ENCODE data around the gene RNF32. TPM values are rescaled to one million over a fixed set of nuclear protein-coding genes. Genes with fewer than 3 reads are reported as not detected.

Gene RNF32
- polyA plus RNA-seq (2013, experiment 1 of 2; ENCODE audit: insufficient read length): 0.80 TPM
- polyA plus RNA-seq (2013, experiment 2 of 2; ENCODE audit: insufficient read length): 1.2 TPM

DNA sequence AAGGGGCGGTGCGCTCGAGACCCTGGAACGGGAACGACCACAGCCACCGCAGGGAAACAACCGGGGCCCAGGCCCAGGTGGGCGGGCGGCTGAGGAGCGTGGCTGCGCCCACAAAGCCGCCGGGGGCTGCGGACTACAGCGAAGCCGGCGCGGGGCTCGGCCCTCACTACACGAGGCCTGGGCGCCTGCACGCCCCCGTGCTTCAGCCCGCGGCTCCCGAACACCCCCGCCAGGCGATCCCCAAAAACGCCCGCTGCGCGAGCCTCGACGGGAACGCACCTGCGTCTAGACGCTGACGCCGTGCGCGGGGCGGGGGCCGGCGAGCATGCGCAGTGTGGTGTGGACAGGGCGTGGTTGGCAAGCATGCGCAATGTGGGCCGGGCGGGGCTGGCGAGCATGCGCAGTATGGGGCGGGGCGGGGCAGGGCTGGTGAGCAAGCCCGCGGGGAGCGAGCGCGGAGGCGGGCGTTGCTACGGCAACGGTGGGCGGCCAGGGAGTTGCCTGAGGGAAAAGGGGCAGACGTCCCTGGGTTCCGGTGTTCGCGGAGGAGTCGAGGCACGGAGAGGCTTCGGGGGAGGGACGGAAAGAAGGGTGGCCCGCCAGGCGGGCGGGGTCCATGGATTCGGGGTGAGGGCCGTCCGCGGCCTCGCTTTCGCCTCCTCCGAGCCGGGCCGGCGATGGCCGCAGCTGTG, at the start of gene RNF32:
TSS of gene RNF32 (plus strand) at position 518 of the 692 bp plus-strand sequence. CDS start 3,104 bp downstream, outside the sequence.
- DNase-seq: peak; percentile 90

DNA sequence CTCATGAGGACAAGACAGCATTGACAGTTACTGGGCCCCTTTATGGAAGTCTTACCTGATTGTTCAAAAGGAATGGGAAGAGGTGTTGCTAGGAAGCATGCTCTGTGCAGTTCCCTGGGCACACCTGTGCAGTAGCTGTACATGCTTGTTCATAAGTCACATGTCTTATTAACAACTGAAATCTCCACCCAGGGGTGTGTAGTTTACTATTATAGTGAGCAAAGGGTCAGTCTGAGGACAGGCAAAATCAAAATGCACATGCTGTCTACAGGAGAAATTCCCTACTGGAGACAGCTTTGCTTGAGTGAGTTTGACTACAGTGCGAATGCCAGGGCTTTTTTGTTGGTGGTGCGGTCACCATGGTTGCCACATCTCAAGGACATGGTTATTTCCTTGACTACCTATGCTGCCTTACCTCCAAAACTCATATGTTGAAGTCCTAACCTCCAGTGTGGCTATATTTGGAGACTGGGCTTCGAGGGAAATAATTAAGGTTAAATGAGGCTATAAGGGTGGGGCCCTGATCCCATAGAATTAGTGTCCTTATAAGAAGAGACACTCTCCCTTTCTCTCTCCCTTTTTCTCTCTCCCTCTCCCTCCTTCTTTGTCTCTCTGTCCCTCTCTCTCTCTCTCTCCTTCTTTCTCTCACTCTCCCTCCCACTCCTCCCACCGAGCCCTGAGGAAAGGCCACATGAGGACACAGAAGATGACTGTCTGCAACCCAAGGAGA, 48.3 kb upstream of the RNF32 start:
- DNase-seq: no peak

DNA sequence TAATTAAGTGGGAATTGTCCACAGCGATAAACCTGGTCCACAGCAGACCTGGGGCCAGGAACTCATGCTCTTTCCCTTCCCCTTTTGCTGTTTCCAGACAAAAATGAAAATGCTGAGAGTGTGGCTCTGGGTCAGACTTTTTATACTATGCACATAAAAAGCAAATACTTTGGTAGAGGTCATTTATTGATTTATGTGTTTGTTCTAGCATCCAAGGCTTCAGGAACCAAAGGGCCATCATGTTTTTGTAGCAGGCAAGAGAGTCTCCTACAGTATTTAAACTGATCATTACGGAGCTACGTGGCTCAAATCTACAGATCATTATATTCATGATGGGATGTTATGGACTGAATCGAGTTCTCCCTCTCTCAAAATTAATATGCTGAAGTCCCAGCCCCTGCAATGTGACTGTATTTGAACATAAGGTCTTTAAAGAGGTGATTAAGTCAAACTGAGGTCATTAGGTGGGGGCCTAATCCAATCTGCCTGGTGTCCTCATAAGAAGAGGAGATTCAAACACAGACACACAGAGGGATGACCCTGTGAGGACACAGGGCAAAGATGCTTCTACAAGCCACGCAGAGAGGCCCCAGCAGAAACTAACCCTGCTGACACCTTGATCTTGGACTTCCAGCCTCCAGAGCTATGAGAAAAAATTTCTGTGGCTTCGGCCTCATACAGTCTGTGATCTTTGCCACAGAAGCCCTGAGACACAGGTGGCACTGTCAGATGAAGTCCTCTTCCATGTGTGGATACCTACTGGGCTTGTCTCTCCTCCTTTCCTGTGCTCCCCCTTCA, 46.1 kb upstream of the RNF32 start:
- no peak for DNase-seq

DNA sequence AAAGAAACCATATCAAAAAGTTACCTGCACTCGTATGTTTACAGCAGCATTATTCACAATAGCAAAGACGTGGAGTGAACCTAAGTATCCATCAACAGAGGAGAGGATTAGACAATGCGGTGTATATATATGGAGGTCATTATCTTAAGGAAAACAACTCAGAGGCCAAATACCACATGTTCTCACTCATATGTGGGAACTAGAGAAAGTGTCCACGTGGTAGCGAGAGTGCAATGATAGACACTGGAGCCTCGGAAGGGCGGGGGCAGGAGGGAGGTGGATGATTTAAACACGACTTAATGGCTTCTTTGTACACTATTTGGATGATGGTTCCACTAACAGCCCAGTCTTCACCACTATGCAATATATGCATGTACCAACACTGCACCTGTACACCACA, 40.1 kb upstream of the RNF32 start:
- no peak for DNase-seq

DNA sequence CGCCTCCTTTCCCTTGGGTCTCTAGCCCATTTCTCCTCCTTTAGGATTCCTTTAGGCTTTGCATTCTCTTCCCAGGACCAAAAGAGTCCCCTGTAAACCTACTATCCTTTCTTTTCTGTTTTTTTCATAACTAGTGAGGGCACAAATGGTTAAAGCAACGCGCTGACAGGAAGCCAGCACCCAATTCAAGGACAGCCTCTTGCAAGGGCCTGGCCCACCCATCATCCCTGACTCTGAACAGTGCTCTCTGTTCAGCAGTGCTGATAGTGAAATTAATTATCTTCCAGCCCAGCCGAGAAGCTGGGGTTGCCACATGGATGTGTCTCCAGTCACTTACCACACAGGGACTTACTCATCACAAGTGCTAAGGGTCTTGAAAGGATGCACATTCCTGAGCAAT, 38.3 kb upstream of the RNF32 start:
- no peak for DNase-seq

DNA sequence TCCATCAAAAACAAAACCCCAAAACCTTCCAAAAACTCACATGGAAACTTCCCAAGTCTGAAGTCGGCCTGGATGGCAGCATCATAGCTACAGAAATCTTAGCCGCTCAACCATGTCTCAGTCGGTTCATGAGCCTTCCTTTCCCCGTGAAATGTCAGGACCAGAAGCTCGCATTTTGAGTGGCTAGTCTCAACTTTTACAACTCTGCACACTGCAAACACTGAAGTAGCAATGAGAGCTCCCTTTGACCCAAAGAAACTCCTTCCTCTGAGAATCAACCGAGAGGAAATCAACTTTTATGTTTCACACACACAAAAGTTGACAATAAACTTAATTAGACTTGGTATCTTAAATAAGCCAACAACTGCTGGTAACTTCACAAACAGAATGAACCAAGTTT, 37.6 kb upstream of the RNF32 start:
- no peak for DNase-seq

DNA sequence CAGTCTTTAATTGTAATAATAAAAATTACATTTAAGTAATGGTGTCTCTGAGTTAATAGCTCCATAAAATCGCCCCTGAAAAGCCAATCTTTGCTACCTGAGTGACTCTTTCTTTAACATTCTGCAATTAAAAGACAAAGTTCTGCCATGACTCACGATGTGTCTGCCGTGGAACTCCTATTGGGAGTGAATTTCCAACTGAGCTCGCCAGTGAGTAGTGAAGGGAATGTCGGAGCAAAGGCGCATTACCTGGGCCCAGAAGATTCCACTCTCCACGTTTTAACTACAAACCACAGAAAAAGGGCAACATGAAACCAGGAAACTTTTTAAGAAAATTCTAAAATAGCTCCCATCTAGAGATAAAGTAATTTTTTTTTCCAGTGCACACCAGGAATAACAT, 36.9 kb upstream of the RNF32 start:
- no peak for DNase-seq

DNA sequence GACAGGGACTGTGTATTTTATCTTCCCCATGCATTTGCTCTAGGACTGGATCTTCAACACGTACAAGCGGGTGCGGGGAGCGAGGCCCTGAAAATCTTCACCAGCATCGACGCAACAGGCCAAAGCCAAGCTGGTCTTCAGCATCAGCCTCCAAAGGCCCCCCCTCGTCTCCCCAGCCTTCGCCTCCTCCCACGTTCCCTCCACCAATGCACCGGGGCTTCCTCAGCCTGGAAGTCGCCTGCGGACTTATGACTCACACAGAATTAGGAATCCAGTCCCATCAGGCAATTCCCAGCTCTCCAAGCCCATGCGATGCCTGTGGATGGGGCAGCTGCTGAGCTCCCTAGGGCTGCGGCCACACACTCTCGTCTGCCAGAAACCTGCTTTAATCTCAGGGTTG, 36.3 kb upstream of the RNF32 start:
- peak; percentile 15 for DNase-seq

DNA sequence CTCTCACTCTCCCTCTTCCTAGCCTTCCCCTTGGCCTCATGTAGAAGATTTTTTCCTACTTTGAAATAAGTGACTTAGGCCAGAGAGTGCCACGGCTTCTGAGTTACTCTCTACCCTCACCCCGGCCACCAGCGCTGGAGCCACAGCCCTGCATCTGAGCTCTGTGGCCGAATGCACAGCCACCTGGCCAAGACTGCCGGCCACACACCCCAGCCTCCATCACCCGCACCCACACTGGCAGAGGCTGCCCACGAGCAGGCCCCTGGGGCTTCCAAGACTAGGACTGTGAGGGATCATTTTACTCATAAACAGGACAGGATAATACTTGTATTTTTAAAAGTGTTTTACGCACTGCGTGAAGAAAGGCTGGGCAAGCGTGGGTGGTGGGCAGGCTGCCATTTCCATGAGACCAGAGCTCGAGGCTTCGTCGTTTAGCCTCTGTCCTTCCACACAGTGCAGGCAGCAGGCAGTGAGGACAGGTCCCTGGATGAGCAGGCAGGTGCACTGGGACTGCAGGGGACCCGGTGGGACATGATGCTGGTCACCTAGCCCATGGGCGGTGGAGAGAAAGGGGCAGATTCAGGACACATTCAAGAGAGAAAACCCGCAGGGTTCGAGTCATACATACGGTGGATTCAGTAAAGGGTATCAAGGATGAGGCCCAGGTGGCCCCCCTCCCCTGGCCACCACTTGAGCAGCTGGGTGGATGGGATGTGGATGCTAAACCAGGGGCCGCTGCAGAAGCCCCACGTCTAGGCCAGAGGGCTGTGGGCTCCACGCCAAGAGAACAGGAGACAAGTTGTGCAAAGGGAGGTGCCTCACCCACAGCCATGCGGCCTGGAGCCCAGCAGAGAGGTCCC, 35.5 kb upstream of the RNF32 start:
- no peak for DNase-seq

DNA sequence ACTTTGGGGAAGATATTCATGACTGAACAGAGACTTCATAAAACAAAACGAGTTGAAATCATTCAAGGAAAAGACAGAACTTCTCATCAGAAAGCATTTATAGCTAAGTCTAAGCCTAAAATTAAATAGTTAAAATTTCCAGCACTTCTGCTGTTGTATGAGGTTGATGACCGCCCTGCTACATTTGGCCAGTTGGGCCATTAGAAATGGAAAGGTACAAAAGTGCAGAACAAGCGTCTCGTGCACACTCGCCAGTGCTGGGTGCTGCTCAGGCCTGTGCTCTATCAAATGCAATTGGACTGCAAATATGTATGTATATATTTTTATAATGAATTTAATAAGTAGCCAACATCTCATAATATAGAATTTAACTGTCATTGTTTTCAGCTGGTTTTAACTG, 34.4 kb upstream of the RNF32 start:
- no peak for DNase-seq

DNA sequence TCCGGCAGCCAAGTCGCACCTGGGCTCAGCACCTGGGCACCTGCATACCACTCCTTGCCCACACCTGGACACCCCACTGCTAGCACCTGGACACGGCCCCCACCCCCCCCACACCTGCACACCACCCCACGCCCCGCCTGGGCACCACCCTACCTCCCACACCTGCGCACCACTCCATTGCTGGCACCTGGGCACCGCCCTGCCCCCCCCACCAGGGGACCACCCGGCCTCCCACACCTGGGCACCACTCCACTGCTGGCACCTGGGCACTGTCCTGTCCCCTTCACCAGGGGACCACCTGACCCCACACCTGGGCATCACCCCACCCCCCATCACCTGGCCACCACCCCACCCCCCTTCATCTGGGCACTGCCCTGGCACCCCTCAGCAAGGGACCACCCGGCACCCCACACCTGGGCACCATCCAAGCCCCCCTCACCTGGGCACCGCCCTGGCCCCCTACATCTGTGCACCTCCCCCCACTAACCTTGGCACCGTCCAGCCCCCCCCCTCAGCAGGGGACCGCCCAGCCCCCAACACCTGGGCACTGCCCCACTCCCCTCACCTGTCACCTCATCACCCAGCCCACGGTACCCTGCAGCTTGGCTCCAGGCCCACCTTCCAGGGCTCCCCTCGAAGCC, 33.8 kb upstream of the RNF32 start:
- no peak for DNase-seq

DNA sequence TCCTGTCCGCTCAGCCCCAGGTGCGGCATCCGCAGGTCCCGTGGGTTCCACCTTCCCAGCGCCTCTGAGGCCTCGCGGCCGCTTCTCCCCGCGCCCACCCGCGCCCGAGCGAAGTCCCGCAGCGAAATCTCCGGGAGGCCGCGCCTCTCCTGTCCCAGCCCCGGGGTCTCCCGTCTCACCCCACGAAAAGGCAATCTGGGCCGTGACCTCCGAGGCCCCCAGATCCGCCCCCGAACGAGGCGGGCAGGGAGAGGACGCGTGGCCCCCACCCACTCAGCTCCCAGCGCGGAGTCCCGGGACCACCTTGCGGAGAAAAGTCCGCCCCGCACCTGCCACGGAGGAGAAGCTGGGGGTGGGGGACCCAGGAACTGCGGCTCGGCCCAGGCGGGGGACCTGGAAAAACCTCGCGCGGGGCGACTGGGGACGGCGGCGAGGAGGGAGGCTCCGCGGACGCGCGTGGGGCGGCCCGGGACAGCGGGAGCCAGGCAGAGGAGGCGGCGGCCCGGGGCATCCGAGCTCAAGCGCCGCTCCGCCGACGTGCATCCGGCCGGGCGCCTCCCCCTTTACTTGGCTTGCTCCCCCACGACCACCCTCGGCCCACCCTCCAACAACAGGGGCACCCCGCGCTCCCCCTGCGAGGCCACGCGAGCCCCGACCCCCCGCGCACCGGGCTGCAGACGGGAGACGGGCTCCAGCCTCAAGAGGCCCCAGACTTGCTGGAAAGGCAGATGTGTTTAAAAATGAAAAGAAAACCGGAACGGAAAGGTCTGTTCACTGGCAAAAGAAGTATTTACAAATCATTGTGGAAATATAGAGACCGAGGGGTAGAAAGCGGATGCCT, 33.0 kb upstream of the RNF32 start:
- no peak for DNase-seq

DNA sequence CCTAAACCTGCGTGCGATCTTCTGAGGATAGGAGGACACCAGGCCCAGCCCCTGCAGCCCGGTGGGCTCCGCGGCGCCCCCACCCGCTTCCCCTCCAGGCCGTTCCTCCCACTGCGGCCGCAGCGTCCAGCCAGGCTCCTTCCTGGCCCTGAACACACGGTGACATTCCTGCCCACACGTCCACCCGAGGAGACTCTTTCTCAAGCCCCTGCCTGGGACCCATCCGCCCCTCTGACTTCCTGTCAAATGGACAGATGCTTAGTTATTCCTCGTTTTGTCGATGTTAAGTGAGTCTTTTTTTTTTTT, 32.4 kb upstream of the RNF32 start:
- no peak for DNase-seq

DNA sequence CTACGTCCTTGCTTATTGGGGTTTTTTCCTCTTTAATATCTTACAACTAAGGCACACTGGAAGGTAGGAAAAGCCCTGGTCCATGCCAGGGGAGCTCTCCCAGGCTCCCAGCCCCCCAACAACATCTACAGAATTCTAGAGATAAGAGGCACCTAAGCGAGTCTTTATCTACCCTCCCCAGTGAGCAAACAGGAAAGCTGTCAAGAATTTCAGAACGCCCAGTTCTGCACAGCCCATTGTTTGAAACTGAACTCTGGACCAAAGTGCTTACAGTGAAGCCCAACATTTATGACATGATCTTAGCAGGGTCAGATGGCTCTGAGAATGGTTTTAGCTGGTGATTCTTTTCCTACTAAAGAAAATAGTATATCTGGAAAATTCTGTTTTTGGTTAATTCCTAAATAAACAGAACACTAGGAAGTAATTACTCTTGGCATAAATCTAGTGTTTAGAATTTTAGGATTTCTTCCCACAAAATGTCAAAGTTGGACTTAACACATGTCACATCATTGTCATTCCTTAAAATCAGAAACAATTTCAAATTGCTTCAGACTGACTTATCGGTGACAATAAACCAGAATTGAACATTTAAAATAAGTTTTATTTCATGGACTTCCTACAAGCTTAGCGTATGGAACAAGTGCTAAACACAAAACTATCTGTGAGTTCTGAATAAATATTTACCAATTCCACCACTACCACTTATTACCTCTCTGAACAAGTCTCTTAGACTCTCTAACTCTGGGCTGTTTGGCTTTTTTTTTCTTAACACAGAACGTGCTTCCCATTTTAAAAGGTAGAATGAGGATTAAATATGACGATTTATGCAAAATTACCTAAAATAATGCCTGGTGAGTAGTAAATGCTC, 31.3 kb upstream of the RNF32 start:
- DNase-seq: no peak

DNA sequence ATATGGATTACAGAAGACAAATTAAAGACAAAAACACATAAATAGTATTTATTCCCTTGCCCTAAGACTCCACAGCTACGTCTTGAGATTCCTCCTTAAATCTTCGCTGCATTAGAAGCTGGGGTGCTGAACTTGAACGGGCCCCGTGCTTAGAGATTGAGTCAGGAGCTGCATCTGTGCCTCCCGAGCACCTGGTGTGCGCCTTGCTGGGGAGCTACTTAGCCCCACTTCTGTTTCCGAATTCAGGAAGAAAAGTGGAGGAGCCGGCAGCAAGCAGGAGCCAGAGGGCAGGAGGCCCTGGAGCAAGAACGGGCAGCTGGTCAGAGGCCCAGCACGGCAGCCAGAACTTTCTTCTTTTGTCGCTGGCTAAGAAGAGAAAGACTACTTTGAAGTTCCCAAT, 30.4 kb upstream of the RNF32 start:
- no peak for DNase-seq

DNA sequence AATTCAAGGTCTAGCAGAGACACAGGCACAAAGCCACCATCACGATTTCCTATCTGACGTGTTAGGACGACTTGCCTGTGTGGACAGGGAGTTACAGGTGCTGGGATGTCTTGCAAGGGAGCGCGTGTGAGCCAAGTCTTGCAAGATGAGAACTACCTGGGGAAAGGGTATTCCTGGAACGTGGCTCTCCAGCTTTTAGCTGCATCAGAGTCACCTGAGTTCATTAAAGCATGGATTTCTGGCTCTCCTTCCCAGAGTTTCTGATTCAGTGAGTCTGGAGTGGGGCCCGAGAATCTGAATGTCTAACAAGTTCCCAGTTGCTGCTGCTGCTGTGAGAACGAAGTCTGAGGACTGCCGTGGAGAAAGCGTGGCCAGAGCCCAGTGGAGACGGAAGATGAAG, 30.0 kb upstream of the RNF32 start:
- no peak for DNase-seq

DNA sequence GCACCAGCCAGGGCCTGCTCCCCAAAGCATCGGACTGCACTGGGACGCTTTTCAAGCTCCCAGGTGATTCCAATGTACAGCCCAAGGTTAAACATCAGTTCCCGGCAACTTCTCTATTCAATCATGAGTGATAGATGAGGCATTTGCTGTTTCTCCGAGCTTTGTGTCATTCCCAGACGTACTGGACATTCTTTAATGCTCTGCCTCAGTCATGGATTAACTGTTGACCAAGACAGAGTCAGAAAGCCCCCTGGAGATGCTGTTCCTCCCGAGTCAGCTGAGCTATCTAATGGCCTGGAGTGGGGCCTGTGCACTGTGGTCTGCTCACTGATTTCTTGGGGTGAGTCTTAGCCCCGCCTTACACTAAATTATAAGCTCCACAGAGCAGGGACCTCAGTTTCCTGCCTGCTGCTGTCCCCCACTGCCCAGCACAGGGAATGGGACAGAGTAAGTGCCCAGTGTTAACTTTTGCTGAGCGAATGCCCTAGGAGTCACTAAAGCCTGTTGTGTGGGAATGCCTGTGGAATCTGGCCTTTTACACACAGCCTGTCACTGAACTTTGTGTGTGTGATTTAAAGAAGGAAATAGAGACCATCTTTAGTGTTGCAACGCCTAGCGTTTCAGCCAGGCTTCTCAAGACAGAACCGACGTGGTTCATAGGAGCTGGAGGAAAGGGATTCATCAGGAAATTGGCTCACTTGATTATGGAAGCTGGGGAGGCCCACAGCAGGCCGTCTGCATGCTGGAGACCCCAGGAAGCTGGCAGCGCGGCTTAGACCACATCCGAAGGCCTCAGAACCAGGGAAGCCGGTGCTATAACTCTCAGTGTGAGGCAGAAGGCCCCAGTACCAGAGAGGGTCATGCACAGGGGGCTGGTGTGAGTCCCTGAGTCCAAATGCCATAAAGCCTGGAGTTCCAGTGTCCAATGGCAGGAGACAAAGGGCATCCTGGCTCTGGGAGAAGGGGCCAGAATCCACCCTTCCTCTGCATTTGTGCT, 29.3 kb upstream of the RNF32 start:
- DNase-seq: no peak

DNA sequence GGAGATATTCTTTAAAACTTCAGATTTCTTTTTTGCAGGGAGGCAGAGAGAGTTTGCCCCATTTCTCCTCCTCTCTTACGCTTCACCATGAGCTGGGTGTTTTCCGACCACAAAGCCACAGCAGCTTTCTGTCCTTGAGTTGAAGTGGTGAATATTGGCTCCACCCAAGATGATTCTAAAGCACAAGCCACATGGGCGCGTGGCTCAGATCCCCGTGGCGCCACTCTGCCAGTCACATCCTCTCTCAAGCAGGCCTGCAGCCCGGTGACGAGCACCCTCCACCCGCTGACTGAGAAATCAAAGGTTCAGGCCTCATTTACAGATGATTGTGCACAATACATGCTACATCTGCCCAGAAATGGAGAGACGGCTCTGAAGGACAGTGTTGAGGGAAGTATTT, 27.6 kb upstream of the RNF32 start:
- no peak for DNase-seq
